GM23338 (cell line): ENCODE measurements around the gene EFNB2. TPM values are rescaled to one million over a fixed set of nuclear protein-coding genes. Genes with fewer than 3 reads are reported as not detected.
A peak's percentile ranks its signal among the peaks of the same experiment; 100 is the strongest.

Source experiments
- ATAC-seq: fragments of 200-7000 bp; cut with Tn5 transposase; 3 replicates; pipeline ENCODE4 v1.9.1; 2020
- DNase-seq: peaks from one replicate; pipeline ENCODE4 v3.0.0-alpha.2; 2015; ENCODE audit warnings: low spot score
- H2AFZ ChIP-seq: fragments of 200-600 bp; sonication (generic); 2 replicates; pipeline ENCODE4 v1.8.0; 2016; ENCODE audit warnings: antibody characterized with exemption, mild to moderate bottlenecking, moderate library complexity
- H3F3A ChIP-seq: fragments of 200-600 bp; sonication (generic); replicated peaks from 2 replicates; pipeline ENCODE4 v1.8.0; 2017; ENCODE audit warnings: antibody characterized with exemption, mixed run types, low read depth
- H3K27ac ChIP-seq: fragments of 200-600 bp; sonication (generic); 2 replicates; pipeline ENCODE4 v1.6.1; 2016; ENCODE audit warnings: low read depth
- H3K27me3 ChIP-seq: fragments of 200-600 bp; sonication (generic); 2 replicates; pipeline ENCODE4 v1.8.0; 2016; ENCODE audit warnings: mild to moderate bottlenecking, mixed run types, moderate library complexity; ENCODE audit not compliant: insufficient read depth
- H3K36me3 ChIP-seq: fragments of 200-600 bp; sonication (generic); 2 replicates; pipeline ENCODE4 v1.8.0; 2016; ENCODE audit warnings: mild to moderate bottlenecking; ENCODE audit not compliant: insufficient read depth
- H3K4me1 ChIP-seq: fragments of 200-600 bp; sonication (generic); 2 replicates; pipeline ENCODE4 v1.8.0; 2016; ENCODE audit warnings: mild to moderate bottlenecking, moderate library complexity; ENCODE audit not compliant: insufficient read depth
- H3K4me2 ChIP-seq: fragments of 200-600 bp; sonication (generic); 2 replicates; pipeline ENCODE4 v1.7.1; 2017; ENCODE audit warnings: mixed run types
- H3K4me3 ChIP-seq: fragments of 200-600 bp; sonication (generic); 2 replicates; pipeline ENCODE4 v1.6.1; 2016; ENCODE audit warnings: mixed run types
- H3K79me2 ChIP-seq: fragments of 200-600 bp; sonication (generic); replicated peaks from 2 replicates; pipeline ENCODE4 v1.8.0; 2017; ENCODE audit warnings: mild to moderate bottlenecking; ENCODE audit not compliant: insufficient read depth
- H3K9me2 ChIP-seq: fragments of 200-600 bp; sonication (generic); 2 replicates; pipeline ENCODE4 v1.8.0; 2017; ENCODE audit not compliant: insufficient read depth
- H4K20me1 ChIP-seq: fragments of 200-600 bp; sonication (generic); replicated peaks from 2 replicates; pipeline ENCODE4 v1.8.0; 2017; ENCODE audit warnings: mild to moderate bottlenecking; ENCODE audit not compliant: insufficient read depth
- H3K27ac Mint-ChIP-seq: 2 replicates; pipeline ENCODE4 v1.8.0; 2020; ENCODE audit warnings: inconsistent platforms, mild to moderate bottlenecking, moderate library complexity, mixed read lengths
- H3K27me3 Mint-ChIP-seq: 3 replicates; pipeline ENCODE4 v1.8.0; 2022; ENCODE audit warnings: low read depth, mild to moderate bottlenecking, moderate library complexity, mixed read lengths, inconsistent platforms; ENCODE audit not compliant: insufficient read depth, poor library complexity
- H3K36me3 Mint-ChIP-seq: 3 replicates; pipeline ENCODE4 v1.8.0; 2021; ENCODE audit warnings: low read depth, mild to moderate bottlenecking, inconsistent platforms, moderate library complexity, mixed read lengths
- H3K4me1 Mint-ChIP-seq: 3 replicates; pipeline ENCODE4 v1.8.0; 2020; ENCODE audit warnings: mild to moderate bottlenecking, inconsistent platforms, mixed read lengths
- H3K4me3 Mint-ChIP-seq: 3 replicates; pipeline ENCODE4 v1.8.0; 2021; ENCODE audit warnings: moderate library complexity, mild to moderate bottlenecking, inconsistent platforms, mixed read lengths
- H3K9me3 Mint-ChIP-seq: 3 replicates; pipeline ENCODE4 v1.8.0; 2020; ENCODE audit warnings: moderate library complexity, mild to moderate bottlenecking, inconsistent platforms, mixed read lengths
- CREB1 ChIP-seq: fragments of 250-450 bp; sonication (Bioruptor Pico); IDR thresholded peaks from 2 replicates; pipeline ENCODE4 v1.5.0; 2020; ENCODE audit warnings: low read depth, mild to moderate bottlenecking, moderate library complexity
- EZH2 ChIP-seq: fragments of 200-600 bp; sonication (generic); IDR thresholded peaks from one replicate; pipeline ENCODE4 v1.8.0; 2017; ENCODE audit warnings: antibody characterized with exemption, mild to moderate bottlenecking, low read depth; ENCODE audit not compliant: unreplicated experiment
- EZH2phosphoT487 ChIP-seq: fragments of 200-600 bp; sonication (generic); IDR thresholded peaks from one replicate; pipeline ENCODE4 v1.8.1; 2018; ENCODE audit warnings: antibody characterized with exemption; ENCODE audit not compliant: unreplicated experiment
- JUNB ChIP-seq: IDR thresholded peaks from one replicate; pipeline ENCODE4 v1.6.1; 2016; ENCODE audit warnings: antibody characterized with exemption; ENCODE audit not compliant: unreplicated experiment
- NANOG ChIP-seq: IDR thresholded peaks from 2 replicates; pipeline ENCODE4 v1.6.1; 2016; ENCODE audit warnings: antibody characterized with exemption, borderline replicate concordance
- POLR2AphosphoS5 ChIP-seq: IDR thresholded peaks from 2 replicates; pipeline ENCODE4 v1.6.1; 2016; ENCODE audit warnings: antibody characterized with exemption, low read depth
- STAT1 ChIP-seq: IDR thresholded peaks from one replicate; pipeline ENCODE4 v1.6.1; 2016; ENCODE audit warnings: antibody characterized with exemption; ENCODE audit not compliant: unreplicated experiment
- ZNF114 ChIP-seq: fragments of 250-450 bp; sonication (Bioruptor Pico); IDR thresholded peaks from 2 replicates; pipeline ENCODE4 v1.5.0; 2020; ENCODE audit warnings: mild to moderate bottlenecking, moderate library complexity
- ZNF331 ChIP-seq: fragments of 250-450 bp; sonication (Bioruptor Pico); IDR thresholded peaks from 2 replicates; pipeline ENCODE4 v1.5.0; 2020; ENCODE audit warnings: low read depth, mild to moderate bottlenecking, moderate library complexity
- polyA plus RNA-seq: library from polyadenylated mRNA; unstranded; fragments of >200 nt; fragmentation: Nextera tagmentation; extraction: Ambion mirVana; gene quantifications from 2 replicates; pipeline ENCODE4 v1.2.1, GENCODE V29; 2016
- total RNA-seq: library from RNA; depleted of rRNA; stranded (reverse); fragments of >200 nt; shearing (Covaris generic); gene quantifications from 2 replicates; pipeline ENCODE4 v1.2.3, GENCODE V29; 2014
- TF ChIP-seq, protein P1 (sequence below): fragments of 250-450 bp; sonication (Bioruptor Pico); IDR thresholded peaks from 2 replicates; pipeline ENCODE4 v1.5.0; 2020; ENCODE audit warnings: mild to moderate bottlenecking, moderate library complexity
- TF ChIP-seq, protein P2 (sequence below), 2 experiments: fragments of 200-600 bp in 1 of 2; sonication (generic) in 1 of 2; conservative IDR thresholded peaks; 2 replicates each; pipeline versions ENCODE4 v1.5.1 to v1.6.1; 2016 to 2017; ENCODE audit warnings: antibody characterized with exemption in 2 of 2, low read depth in 2 of 2, mild to moderate bottlenecking in 2 of 2, moderate library complexity in 1 of 2
- TF ChIP-seq, protein P3 (sequence below): IDR thresholded peaks from 2 replicates; pipeline ENCODE4 v1.6.1; 2016; ENCODE audit warnings: antibody characterized with exemption
- TF ChIP-seq, protein P4 (sequence below): IDR thresholded peaks from one replicate; pipeline ENCODE4 v1.6.1; 2018; ENCODE audit warnings: antibody characterized with exemption; ENCODE audit not compliant: unreplicated experiment

The EFNB2 gene
- total and polyA plus RNA-seq, 2 experiments from 2014 or later: 5.7 to 10.9 TPM

DNA sequence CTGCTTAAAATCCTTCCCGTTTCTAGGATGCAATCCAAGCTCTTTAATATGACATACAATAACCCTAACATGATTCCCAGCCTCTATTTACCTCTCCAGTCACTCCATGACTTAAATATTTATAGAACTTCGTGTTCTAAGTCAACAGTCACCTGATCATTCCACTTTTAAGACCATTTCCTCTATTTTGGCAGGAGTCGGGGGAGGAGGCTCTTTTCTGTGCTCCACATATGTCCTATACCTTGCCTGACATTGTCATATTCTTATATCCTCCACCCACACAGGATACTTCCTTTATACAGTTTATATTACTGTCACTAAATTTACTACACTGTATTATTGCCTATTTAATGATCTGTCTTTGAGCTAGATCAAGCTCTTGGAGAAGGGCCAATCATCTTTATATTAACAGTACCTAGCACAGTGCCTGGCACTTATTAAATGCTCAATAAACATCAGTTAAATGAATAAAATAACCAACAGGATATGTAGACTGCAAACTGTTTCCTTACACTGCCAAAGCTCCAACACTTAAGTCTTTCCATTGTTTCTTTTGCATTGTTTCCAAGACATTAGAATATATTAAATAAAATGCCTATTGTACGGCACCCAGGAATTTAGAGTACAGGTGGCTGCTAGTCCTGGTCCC is 29.8 kb upstream of the EFNB2 start:
- Histone ChIP-seq H3K4me3 (peak overlapping the region; percentile 70), H3K79me2 (peaks cover 87% of the 10 kb centered on the region), H3F3A (no peaks in the 10 kb centered on the region), H3K27me3 (no peaks in the 10 kb centered on the region), H3K4me2 (peak overlapping the region; percentile 96), H4K20me1 (peaks cover 54% of the 10 kb centered on the region), H3K27ac (no peak overlapping the region), H3K36me3 (no peaks in the 10 kb centered on the region), H3K9me2 (no peaks in the 10 kb centered on the region), H3K4me1 (peaks cover 59% of the 10 kb centered on the region), H2AFZ (no peak overlapping the region)
- Mint-ChIP-seq H3K4me3 (peak overlapping the region; percentile 99), H3K27me3 (peaks cover 8% of the 10 kb centered on the region), H3K27ac (peak overlapping the region; percentile 29; the same call in 1 of the 2 replicates), H3K36me3 (peaks cover 4% of the 10 kb centered on the region; the same call in 2 of the 3 replicates), H3K4me1 (peaks cover 56% of the 10 kb centered on the region), H3K9me3 (no peaks in the 10 kb centered on the region)
- DNase-seq (no peak), ATAC-seq (no peak)
- TF ChIP-seq ZNF114: no peak
- TF ChIP-seq, protein P1, sequence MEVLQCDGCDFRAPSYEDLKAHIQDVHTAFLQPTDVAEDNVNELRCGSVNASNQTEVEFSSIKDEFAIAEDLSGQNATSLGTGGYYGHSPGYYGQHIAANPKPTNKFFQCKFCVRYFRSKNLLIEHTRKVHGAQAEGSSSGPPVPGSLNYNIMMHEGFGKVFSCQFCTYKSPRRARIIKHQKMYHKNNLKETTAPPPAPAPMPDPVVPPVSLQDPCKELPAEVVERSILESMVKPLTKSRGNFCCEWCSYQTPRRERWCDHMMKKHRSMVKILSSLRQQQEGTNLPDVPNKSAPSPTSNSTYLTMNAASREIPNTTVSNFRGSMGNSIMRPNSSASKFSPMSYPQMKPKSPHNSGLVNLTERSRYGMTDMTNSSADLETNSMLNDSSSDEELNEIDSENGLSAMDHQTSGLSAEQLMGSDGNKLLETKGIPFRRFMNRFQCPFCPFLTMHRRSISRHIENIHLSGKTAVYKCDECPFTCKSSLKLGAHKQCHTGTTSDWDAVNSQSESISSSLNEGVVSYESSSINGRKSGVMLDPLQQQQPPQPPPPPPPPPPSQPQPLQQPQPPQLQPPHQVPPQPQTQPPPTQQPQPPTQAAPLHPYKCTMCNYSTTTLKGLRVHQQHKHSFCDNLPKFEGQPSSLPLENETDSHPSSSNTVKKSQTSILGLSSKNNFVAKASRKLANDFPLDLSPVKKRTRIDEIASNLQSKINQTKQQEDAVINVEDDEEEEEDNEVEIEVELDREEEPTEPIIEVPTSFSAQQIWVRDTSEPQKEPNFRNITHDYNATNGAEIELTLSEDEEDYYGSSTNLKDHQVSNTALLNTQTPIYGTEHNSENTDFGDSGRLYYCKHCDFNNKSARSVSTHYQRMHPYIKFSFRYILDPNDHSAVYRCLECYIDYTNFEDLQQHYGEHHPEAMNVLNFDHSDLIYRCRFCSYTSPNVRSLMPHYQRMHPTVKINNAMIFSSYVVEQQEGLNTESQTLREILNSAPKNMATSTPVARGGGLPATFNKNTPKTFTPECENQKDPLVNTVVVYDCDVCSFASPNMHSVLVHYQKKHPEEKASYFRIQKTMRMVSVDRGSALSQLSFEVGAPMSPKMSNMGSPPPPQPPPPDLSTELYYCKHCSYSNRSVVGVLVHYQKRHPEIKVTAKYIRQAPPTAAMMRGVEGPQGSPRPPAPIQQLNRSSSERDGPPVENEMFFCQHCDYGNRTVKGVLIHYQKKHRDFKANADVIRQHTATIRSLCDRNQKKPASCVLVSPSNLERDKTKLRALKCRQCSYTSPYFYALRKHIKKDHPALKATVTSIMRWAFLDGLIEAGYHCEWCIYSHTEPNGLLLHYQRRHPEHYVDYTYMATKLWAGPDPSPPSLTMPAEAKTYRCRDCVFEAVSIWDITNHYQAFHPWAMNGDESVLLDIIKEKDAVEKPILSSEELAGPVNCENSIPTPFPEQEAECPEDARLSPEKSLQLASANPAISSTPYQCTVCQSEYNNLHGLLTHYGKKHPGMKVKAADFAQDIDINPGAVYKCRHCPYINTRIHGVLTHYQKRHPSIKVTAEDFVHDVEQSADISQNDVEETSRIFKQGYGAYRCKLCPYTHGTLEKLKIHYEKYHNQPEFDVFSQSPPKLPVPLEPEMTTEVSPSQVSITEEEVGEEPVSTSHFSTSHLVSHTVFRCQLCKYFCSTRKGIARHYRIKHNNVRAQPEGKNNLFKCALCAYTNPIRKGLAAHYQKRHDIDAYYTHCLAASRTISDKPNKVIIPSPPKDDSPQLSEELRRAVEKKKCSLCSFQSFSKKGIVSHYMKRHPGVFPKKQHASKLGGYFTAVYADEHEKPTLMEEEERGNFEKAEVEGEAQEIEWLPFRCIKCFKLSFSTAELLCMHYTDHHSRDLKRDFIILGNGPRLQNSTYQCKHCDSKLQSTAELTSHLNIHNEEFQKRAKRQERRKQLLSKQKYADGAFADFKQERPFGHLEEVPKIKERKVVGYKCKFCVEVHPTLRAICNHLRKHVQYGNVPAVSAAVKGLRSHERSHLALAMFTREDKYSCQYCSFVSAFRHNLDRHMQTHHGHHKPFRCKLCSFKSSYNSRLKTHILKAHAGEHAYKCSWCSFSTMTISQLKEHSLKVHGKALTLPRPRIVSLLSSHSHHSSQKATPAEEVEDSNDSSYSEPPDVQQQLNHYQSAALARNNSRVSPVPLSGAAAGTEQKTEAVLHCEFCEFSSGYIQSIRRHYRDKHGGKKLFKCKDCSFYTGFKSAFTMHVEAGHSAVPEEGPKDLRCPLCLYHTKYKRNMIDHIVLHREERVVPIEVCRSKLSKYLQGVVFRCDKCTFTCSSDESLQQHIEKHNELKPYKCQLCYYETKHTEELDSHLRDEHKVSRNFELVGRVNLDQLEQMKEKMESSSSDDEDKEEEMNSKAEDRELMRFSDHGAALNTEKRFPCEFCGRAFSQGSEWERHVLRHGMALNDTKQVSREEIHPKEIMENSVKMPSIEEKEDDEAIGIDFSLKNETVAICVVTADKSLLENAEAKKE (CRISPR knock-in tag): no peak
- TF ChIP-seq EZH2: no peak
- no peak for TF ChIP-seq STAT1
- no peak for TF ChIP-seq CREB1 (CRISPR knock-in tag)
- TF ChIP-seq, protein P2, sequence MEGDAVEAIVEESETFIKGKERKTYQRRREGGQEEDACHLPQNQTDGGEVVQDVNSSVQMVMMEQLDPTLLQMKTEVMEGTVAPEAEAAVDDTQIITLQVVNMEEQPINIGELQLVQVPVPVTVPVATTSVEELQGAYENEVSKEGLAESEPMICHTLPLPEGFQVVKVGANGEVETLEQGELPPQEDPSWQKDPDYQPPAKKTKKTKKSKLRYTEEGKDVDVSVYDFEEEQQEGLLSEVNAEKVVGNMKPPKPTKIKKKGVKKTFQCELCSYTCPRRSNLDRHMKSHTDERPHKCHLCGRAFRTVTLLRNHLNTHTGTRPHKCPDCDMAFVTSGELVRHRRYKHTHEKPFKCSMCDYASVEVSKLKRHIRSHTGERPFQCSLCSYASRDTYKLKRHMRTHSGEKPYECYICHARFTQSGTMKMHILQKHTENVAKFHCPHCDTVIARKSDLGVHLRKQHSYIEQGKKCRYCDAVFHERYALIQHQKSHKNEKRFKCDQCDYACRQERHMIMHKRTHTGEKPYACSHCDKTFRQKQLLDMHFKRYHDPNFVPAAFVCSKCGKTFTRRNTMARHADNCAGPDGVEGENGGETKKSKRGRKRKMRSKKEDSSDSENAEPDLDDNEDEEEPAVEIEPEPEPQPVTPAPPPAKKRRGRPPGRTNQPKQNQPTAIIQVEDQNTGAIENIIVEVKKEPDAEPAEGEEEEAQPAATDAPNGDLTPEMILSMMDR (conservative IDR thresholded peaks at IDR 0.05; ENCODE audit: low read depth in 2 of 2): no peak
- TF ChIP-seq ZNF331 (CRISPR knock-in tag): no peak
- no peak for TF ChIP-seq POLR2AphosphoS5
- TF ChIP-seq NANOG: no peak
- TF ChIP-seq JUNB: no peak
- TF ChIP-seq EZH2phosphoT487: no peak
- TF ChIP-seq, protein P3, sequence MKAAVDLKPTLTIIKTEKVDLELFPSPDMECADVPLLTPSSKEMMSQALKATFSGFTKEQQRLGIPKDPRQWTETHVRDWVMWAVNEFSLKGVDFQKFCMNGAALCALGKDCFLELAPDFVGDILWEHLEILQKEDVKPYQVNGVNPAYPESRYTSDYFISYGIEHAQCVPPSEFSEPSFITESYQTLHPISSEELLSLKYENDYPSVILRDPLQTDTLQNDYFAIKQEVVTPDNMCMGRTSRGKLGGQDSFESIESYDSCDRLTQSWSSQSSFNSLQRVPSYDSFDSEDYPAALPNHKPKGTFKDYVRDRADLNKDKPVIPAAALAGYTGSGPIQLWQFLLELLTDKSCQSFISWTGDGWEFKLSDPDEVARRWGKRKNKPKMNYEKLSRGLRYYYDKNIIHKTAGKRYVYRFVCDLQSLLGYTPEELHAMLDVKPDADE: no peak
- TF ChIP-seq, protein P4, sequence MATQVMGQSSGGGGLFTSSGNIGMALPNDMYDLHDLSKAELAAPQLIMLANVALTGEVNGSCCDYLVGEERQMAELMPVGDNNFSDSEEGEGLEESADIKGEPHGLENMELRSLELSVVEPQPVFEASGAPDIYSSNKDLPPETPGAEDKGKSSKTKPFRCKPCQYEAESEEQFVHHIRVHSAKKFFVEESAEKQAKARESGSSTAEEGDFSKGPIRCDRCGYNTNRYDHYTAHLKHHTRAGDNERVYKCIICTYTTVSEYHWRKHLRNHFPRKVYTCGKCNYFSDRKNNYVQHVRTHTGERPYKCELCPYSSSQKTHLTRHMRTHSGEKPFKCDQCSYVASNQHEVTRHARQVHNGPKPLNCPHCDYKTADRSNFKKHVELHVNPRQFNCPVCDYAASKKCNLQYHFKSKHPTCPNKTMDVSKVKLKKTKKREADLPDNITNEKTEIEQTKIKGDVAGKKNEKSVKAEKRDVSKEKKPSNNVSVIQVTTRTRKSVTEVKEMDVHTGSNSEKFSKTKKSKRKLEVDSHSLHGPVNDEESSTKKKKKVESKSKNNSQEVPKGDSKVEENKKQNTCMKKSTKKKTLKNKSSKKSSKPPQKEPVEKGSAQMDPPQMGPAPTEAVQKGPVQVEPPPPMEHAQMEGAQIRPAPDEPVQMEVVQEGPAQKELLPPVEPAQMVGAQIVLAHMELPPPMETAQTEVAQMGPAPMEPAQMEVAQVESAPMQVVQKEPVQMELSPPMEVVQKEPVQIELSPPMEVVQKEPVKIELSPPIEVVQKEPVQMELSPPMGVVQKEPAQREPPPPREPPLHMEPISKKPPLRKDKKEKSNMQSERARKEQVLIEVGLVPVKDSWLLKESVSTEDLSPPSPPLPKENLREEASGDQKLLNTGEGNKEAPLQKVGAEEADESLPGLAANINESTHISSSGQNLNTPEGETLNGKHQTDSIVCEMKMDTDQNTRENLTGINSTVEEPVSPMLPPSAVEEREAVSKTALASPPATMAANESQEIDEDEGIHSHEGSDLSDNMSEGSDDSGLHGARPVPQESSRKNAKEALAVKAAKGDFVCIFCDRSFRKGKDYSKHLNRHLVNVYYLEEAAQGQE: no peak
